Neural cell (in vitro differentiated cells): Measurements from ENCODE around the gene KIF21B.

ENCODE experiments used
- CTCF ChIP-seq: fragments of 450-650 bp; IDR thresholded peaks from 2 replicates; pipeline ENCODE4 v1.5.1; 2014; ENCODE audit warnings: antibody characterized with exemption, mild to moderate bottlenecking, moderate library complexity; ENCODE audit not compliant: poor library complexity, severe bottlenecking
- EP300 ChIP-seq: fragments of 450-650 bp; conservative IDR thresholded peaks from 2 replicates; pipeline ENCODE4 v1.6.1; 2014; ENCODE audit warnings: antibody characterized with exemption, mild to moderate bottlenecking, moderate library complexity; ENCODE audit not compliant: poor library complexity, severe bottlenecking
- EZH2 ChIP-seq: fragments of 200-600, 300-800 bp; shearing (Covaris generic), sonication (generic); IDR thresholded peaks from 2 replicates; pipeline ENCODE4 v1.6.1; 2014; ENCODE audit warnings: antibody characterized with exemption, low read length, borderline replicate concordance, mild to moderate bottlenecking; ENCODE audit not compliant: insufficient read depth, poor library complexity, severe bottlenecking
- MXI1 ChIP-seq: fragments of 450-650 bp; conservative IDR thresholded peaks from 2 replicates; pipeline ENCODE4 v1.6.1; 2014; ENCODE audit warnings: antibody characterized with exemption, mild to moderate bottlenecking; ENCODE audit not compliant: poor library complexity, severe bottlenecking
- POLR2AphosphoS5 ChIP-seq: IDR thresholded peaks from 2 replicates; pipeline ENCODE4 v1.6.1; 2012
- RAD21 ChIP-seq: fragments of 450-650 bp; conservative IDR thresholded peaks from 2 replicates; pipeline ENCODE4 v1.6.1; 2014; ENCODE audit warnings: antibody characterized with exemption, mild to moderate bottlenecking, moderate library complexity
- SMC3 ChIP-seq: fragments of 450-650 bp; conservative IDR thresholded peaks from 2 replicates; pipeline ENCODE4 v1.6.1; 2014; ENCODE audit warnings: antibody characterized with exemption, mild to moderate bottlenecking, moderate library complexity; ENCODE audit not compliant: poor library complexity
- TAF1 ChIP-seq: IDR thresholded peaks from 2 replicates; pipeline ENCODE4 v1.6.1; 2012; ENCODE audit warnings: low read depth

- TF ChIP-seq TAF1 (no peak), CTCF (no peak), EZH2 (no peak), POLR2AphosphoS5 (no peak), SMC3 (no peak), EP300 (no peak), RAD21 (no peak), MXI1 (no peak)
Observed at GRCh38 chr1:200989337-200989736, 34.2 kb downstream of the KIF21B start.
